BLaER1 (cell line): ENCODE results near the gene CELF5.
A peak's percentile ranks its signal among the peaks of the same experiment; 100 is the strongest.

Source experiments
- H3K27ac ChIP-seq: shearing (Covaris generic); formaldehyde crosslinking; 2 replicates; pipeline ENCODE4 v1.8.1; 2022
- H3K27me3 ChIP-seq: shearing (Covaris generic); formaldehyde crosslinking; 2 replicates; pipeline ENCODE4 v1.8.1; 2022
- H3K36me3 ChIP-seq: shearing (Covaris generic); formaldehyde crosslinking; 2 replicates; pipeline ENCODE4 v1.8.1; 2022
- H3K4me1 ChIP-seq: shearing (Covaris generic); formaldehyde crosslinking; 2 replicates; pipeline ENCODE4 v1.8.1; 2022
- H3K4me2 ChIP-seq: shearing (Covaris generic); formaldehyde crosslinking; 2 replicates; pipeline ENCODE4 v1.8.1; 2022
- H3K4me3 ChIP-seq: shearing (Covaris generic); formaldehyde crosslinking; 2 replicates; pipeline ENCODE4 v1.8.1; 2022
- H3K9ac ChIP-seq: shearing (Covaris generic); formaldehyde crosslinking; 2 replicates; pipeline ENCODE4 v1.8.1; 2022
- H3K9me3 ChIP-seq: shearing (Covaris generic); formaldehyde crosslinking; 2 replicates; pipeline ENCODE4 v1.8.1; 2022
- H4K20me1 ChIP-seq: shearing (Covaris generic); formaldehyde crosslinking; 2 replicates; pipeline ENCODE4 v1.8.1; 2022
- Cebpa-rat ChIP-seq: shearing (Covaris generic); IDR thresholded peaks from 2 replicates; pipeline ENCODE4 v1.8.1; 2022

Gene CELF5

DNA sequence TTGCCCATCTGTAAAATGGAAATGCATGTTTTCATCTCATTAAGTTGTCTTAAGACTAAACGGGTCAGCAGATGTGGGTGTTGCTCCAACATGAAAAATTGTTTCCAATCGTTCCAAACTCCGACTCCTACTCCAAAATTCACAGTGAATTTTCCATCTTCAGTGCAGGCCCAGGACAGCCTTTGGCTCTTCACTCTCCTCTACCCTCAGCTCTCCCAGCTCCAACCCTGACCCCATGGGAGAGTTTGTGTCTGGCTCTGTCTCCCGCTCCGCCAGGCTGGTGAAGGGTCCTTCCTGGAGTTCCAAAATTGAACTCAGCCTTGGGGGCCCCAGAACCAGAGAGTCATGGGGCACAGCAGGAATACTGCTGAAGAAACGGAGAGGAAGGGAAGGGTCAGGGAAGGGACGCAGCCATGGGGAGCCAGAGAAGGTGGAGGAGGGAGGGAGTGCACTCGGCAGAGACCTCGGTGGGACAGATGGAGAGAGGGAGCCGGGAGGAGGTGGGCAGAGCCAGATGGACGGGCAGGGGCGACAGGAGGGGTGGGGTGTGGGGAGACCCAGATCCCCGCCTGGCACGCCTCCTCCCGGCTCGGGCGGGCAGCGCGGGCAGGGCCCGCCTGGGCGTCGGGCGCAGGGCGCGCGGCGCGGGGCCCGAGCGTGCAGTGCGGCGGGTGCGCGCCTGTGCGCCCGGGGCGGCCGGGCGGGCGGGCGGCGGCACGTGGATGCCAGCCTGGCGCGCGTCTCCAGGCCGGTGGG is 45.6 kb downstream of the CELF5 start:
- Histone ChIP-seq H3K27ac (no peak overlapping the region), H3K27me3 (peaks cover 49% of the 10 kb centered on the region), H3K36me3 (no peaks in the 10 kb centered on the region), H4K20me1 (peaks cover 41% of the 10 kb centered on the region), H3K4me2 (peak overlapping the region; percentile 36), H3K4me1 (peaks cover 25% of the 10 kb centered on the region), H3K9ac (no peak overlapping the region), H3K9me3 (peaks cover 25% of the 10 kb centered on the region), H3K4me3 (0 out of 2 replicates have a peak overlapping the region, but pooled peaks have one; percentile 22)
- TF ChIP-seq Cebpa-rat = no peak

DNA sequence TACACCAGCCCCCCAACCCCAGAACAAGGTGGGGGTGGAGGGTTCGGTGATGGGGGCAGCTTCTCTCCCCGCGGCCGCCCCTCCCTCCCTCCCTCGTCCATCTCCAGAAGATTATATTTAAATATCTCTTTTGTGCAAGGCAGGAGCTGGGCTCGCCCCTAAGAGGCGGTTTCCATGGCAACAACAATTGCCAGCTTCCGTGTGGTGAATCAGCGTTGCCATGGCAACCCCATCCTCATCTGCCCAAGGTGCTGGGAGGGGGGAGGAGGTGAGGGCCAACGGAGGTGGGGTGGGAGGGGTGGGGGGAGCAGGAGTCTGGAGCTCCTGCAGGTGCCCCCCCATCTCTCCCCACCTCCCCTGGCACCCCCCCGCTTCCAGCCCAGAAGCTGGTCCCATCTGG is 46.4 kb downstream of the CELF5 start:
- H3K4me1 ChIP-seq = peaks cover 31% of the 10 kb centered on the region
- no peak overlapping the region for H3K27ac ChIP-seq
- peaks cover 49% of the 10 kb centered on the region for H3K27me3 ChIP-seq
- H3K9ac ChIP-seq = no peak overlapping the region
- peaks cover 41% of the 10 kb centered on the region for H4K20me1 ChIP-seq
- H3K36me3 ChIP-seq = no peaks in the 10 kb centered on the region
- H3K4me2 ChIP-seq = peak overlapping the region; percentile 36; the same call in 1 of the 2 replicates
- no peak for TF ChIP-seq Cebpa-rat
- peaks cover 18% of the 10 kb centered on the region for H3K9me3 ChIP-seq
- no peak overlapping the region for H3K4me3 ChIP-seq

DNA sequence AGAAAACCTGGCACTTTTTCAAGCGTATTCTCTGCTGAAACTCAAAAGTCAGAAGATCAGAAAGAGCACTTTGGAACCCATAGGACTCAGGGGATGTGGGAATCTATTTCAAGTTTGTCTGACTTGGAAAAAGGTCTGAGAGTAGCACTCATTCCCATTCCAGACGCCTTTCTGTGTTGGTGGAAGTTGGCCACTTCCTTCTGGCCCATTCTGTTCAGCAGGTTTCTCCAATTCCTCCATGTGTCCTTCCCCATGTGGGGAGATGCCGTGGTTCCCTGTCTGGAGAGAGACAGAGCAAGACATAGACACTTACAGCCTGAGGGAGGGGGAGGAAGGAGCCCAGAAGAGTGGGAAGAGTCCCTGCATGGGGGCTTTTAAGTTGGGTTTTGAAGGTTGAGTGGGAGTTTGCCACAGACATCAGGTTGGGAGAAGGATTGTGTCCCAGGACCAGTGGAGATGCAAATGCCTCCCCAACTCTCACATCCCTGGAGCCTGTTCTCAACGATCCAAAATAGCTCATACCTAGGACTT is 48.0 kb downstream of the CELF5 start:
- Histone ChIP-seq H3K27ac (no peak overlapping the region), H3K4me3 (no peak overlapping the region), H3K4me2 (no peak overlapping the region), H3K4me1 (peaks cover 31% of the 10 kb centered on the region), H4K20me1 (peaks cover 41% of the 10 kb centered on the region), H3K9me3 (peaks cover 14% of the 10 kb centered on the region), H3K36me3 (no peaks in the 10 kb centered on the region), H3K9ac (no peak overlapping the region), H3K27me3 (peaks cover 49% of the 10 kb centered on the region)
- TF ChIP-seq Cebpa-rat = no peak

DNA sequence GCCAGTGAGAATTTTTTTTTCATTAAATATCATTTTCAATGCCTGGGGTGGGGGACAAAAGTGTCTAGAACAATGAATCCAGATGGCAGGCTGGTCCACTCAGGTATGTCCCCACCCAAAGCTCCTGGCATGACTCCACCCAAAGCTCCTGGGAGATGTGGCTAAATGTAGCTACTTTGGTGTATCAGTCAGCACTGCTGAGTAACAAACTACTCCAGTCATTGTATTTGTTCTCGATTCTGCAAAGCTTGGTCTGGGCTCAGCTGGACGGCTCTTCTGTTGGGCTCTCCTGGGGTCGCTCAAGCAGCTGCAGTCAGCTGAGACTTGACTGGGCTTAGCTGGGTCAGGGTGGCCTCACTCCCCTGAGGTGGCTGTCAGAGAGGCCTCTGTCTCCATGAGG is 48.5 kb downstream of the CELF5 start:
- H3K9ac ChIP-seq = no peak overlapping the region
- no peaks in the 10 kb centered on the region for H3K36me3 ChIP-seq
- H4K20me1 ChIP-seq = peaks cover 41% of the 10 kb centered on the region
- TF ChIP-seq Cebpa-rat = no peak
- peaks cover 31% of the 10 kb centered on the region for H3K4me1 ChIP-seq
- no peak overlapping the region for H3K27ac ChIP-seq
- no peak overlapping the region for H3K4me3 ChIP-seq
- peaks cover 14% of the 10 kb centered on the region for H3K9me3 ChIP-seq
- 0 out of 2 replicates have a peak overlapping the region, but pooled peaks have one; percentile 7 for H3K4me2 ChIP-seq
- peaks cover 49% of the 10 kb centered on the region for H3K27me3 ChIP-seq

DNA sequence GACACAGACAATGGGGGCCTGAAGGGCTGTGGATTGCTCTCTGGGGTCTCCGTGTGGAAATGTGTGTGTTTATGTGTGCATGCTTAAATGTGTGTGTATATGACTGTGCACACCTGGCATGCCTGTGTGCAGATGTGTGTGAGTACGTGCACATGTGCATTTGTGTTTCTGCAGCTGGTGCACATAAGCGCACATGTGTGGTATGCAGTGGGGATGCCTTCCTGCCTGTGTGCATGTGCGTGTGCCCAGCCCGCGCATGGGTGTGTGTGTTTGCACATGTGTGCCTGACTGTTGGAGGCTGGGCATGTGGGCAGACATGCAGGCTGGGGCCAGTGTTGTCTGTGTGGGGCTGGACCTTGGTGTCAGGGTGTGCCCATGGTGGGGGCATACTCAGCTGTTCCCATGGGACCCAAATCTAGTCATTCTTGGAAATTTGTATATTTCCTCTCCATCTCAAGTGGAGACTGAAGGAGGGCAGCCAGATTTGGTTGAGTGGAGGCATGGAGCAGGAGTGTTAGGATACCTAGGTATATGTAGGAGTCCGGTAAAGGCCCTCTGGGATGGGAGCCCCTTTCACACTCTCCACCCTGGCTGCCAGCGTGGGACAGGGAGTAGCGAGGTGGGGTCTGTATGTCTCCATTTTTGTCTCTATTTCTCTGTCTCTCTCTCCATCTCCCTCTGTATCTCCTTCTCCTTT is 49.9 kb downstream of the CELF5 start:
- TF ChIP-seq Cebpa-rat = no peak
- Histone ChIP-seq H4K20me1 (peaks cover 28% of the 10 kb centered on the region), H3K4me2 (peak overlapping the region; percentile 85), H3K36me3 (no peaks in the 10 kb centered on the region), H3K4me3 (no peak overlapping the region), H3K9ac (peak overlapping the region; percentile 65; the same call in 1 of the 2 replicates), H3K27me3 (peaks cover 35% of the 10 kb centered on the region), H3K9me3 (peaks cover 14% of the 10 kb centered on the region), H3K4me1 (peaks cover 31% of the 10 kb centered on the region), H3K27ac (no peak overlapping the region)

DNA sequence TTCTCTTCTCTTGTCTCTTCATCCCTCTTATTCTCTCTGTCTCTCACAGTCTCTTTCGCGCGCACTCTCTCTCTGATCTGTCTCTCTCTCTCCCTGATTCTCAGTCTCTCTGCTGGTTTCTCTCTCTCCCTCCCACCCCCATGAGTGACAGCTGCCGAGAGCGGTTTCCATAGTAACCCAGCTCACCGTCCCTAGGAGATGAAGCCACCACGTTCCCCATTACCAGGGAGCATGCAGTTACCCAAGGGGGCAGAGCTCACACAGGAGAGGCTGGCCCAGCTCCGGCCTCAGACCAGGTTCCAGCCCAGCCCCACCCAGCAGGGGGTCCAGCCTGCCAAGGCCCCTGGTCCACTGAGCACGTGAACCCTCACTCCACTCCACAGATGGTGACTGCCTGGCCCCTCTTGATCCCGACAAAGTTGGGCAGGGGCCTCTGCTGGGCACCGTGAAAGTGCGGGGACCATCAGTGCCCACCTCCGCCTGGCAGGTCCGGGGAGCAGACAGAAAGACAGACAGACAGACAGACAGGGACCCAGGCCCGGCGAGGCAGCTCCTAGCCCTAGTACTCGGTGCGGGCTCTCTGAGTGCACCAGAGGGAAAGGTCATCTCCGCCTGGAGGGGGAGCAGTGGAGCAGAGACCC is 50.6 kb downstream of the CELF5 start:
- Histone ChIP-seq H3K36me3 (no peaks in the 10 kb centered on the region), H4K20me1 (peaks cover 21% of the 10 kb centered on the region), H3K9me3 (peaks cover 14% of the 10 kb centered on the region), H3K9ac (peak overlapping the region; percentile 65), H3K4me2 (peak overlapping the region; percentile 85), H3K27me3 (peaks cover 29% of the 10 kb centered on the region), H3K4me1 (peaks cover 31% of the 10 kb centered on the region), H3K4me3 (peak overlapping the region; percentile 69), H3K27ac (peak overlapping the region; percentile 50)
- TF ChIP-seq Cebpa-rat = no peak

DNA sequence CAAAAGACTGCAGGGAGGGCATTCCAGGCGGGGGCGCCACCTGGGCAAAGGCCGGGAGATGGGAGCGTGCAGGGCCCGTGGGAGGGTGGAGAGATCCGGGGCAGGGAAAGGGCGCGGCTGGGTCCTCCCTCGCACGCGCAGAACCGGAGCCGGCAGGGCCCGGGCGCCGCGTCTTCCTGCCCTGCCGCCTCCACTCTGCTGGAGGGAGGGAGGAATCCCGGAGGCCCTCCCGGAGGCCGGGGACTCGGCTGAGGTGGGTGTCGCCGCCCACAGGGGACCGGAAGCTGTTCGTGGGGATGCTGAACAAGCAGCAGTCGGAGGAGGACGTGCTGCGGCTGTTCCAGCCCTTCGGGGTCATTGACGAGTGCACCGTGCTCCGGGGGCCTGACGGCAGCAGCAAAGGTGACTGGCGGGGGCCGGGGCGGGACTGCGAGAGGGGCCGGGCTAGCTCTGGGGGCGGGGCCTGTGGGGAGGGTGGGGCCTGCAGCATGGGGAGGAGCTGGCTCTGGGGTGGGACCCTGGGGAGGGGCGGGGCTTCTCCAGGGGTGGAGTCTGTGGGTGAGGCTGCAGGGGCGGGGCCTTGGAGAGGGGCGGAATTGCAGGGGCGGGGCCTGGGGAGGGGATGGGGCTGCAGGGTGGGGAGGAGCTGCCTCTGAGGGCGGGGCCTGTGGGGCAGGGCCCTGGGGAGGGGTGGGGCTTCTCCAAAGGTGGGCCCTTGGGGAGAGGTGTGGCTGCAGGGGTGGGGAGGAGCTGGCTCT is 51.3 kb downstream of the CELF5 start:
- Histone ChIP-seq H3K27me3 (peaks cover 22% of the 10 kb centered on the region), H3K4me1 (peaks cover 27% of the 10 kb centered on the region), H4K20me1 (peaks cover 15% of the 10 kb centered on the region; the same call in 1 of the 2 replicates), H3K4me3 (peak overlapping the region; percentile 69), H3K36me3 (no peaks in the 10 kb centered on the region), H3K4me2 (peak overlapping the region; percentile 85), H3K9me3 (peaks cover 14% of the 10 kb centered on the region), H3K27ac (peak overlapping the region; percentile 50), H3K9ac (peak overlapping the region; percentile 65)
- no peak for TF ChIP-seq Cebpa-rat

DNA sequence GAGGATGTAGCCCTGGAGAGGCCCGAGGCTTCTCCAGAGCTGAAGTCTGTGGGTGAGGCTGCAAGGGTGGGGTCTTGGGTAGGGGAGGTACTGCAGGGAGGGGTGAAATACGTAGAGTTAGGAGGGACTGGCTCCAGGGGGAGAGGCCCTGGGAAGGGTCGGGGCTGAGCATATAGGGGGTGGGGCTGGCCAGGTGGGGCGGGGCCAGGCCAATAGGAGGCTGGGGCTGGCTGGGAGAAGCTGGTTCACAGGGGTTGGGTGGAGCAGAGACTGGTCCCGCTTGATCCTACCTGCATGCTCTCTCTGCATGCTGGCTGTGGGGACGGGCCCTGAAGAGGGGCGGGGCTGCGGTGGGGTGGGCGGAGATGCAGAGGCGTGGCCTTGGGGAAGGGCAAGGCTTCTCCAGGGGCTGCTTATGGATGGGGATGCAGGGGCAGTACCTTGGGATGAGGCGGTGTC is 51.9 kb downstream of the CELF5 start:
- Histone ChIP-seq H3K27ac (no peak overlapping the region), H3K9me3 (peaks cover 14% of the 10 kb centered on the region), H3K4me3 (no peak overlapping the region), H3K9ac (no peak overlapping the region), H3K4me1 (peaks cover 27% of the 10 kb centered on the region), H3K36me3 (no peaks in the 10 kb centered on the region), H3K27me3 (peaks cover 16% of the 10 kb centered on the region), H3K4me2 (no peak overlapping the region), H4K20me1 (peaks cover 14% of the 10 kb centered on the region; the same call in 1 of the 2 replicates)
- TF ChIP-seq Cebpa-rat = no peak

DNA sequence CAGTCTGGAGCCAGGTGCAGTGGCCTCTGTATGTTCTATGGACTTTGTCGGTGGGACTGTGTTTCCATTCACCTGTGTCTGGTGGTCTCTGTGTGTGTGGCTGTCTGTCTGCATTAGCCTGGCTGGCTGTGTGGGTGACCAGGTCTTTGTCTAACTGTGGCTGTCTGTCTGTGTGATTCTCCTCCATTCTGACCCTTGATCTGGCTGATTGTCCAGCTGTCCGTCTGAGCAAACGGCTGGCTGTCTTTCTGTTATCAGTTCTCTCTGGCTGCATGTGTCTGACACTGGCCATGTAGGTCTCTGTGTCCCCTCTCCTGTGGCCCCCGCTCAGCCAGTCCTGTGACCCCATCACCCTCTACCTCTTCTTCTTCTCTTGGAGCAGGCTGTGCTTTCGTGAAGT is 53.2 kb downstream of the CELF5 start:
- no peak overlapping the region for H3K27ac ChIP-seq
- H3K4me2 ChIP-seq = no peak overlapping the region
- no peak overlapping the region for H3K9ac ChIP-seq
- H3K9me3 ChIP-seq = peaks cover 10% of the 10 kb centered on the region
- peaks cover 1% of the 10 kb centered on the region; the same call in 1 of the 2 replicates for H4K20me1 ChIP-seq
- no peaks in the 10 kb centered on the region for H3K36me3 ChIP-seq
- no peak overlapping the region for H3K4me3 ChIP-seq
- peaks cover 4% of the 10 kb centered on the region; the same call in 1 of the 2 replicates for H3K27me3 ChIP-seq
- TF ChIP-seq Cebpa-rat = no peak
- peaks cover 27% of the 10 kb centered on the region for H3K4me1 ChIP-seq
